ENCODE results near the gene KDM3B.

The KDM3B gene

GRCh38 chr5:138455232-138455930 is 102.9 kb downstream of the KDM3B start:
- no peak overlapping the region for H3K4me3 ChIP-seq (replicated peaks; ENCODE audit: low read depth, low read length)
- no peak for TF ChIP-seq CTCF (IDR thresholded peaks at IDR 0.05; ENCODE audit: low read length, missing control alignments)
- DNase-seq (ENCODE audit: low read depth), result no peak

GRCh38 chr5:138457531-138458275 is 105.2 kb downstream of the KDM3B start:
- no peak for DNase-seq (ENCODE audit: low read depth)
- TF ChIP-seq CTCF (IDR thresholded peaks at IDR 0.05; ENCODE audit: low read length, missing control alignments), result no peak

GRCh38 chr5:138458384-138458783 is 105.9 kb downstream of the KDM3B start:
- no peak overlapping the region for H3K4me3 ChIP-seq (replicated peaks; ENCODE audit: low read depth, low read length)
- no peak for TF ChIP-seq CTCF (IDR thresholded peaks at IDR 0.05; ENCODE audit: low read length, missing control alignments)
- peak; percentile 51 for DNase-seq (ENCODE audit: low read depth)

More at GRCh38 chr5:138457531-138458275, 105.2 kb downstream of the KDM3B start:
- no peak overlapping the region for H3K4me3 ChIP-seq (replicated peaks; ENCODE audit: low read depth, low read length)

GRCh38 chr5:138458856-138459255 is 106.4 kb downstream of the KDM3B start:
- no peak for TF ChIP-seq CTCF (IDR thresholded peaks at IDR 0.05; ENCODE audit: low read length, missing control alignments)
- no peak for DNase-seq (ENCODE audit: low read depth)
- H3K4me3 ChIP-seq (replicated peaks; ENCODE audit: low read depth, low read length), result no peak overlapping the region

GRCh38 chr5:138459311-138459933 is 106.9 kb downstream of the KDM3B start:
- H3K4me3 ChIP-seq (replicated peaks; ENCODE audit: low read depth, low read length), result no peak overlapping the region
- TF ChIP-seq CTCF (IDR thresholded peaks at IDR 0.05; ENCODE audit: low read length, missing control alignments), result no peak
- no peak for DNase-seq (ENCODE audit: low read depth)

GRCh38 chr5:138460032-138460693 is 107.7 kb downstream of the KDM3B start:
- no peak for TF ChIP-seq CTCF (IDR thresholded peaks at IDR 0.05; ENCODE audit: low read length, missing control alignments)
- no peak overlapping the region for H3K4me3 ChIP-seq (replicated peaks; ENCODE audit: low read depth, low read length)

More at GRCh38 chr5:138460032-138460693, 107.7 kb downstream of the KDM3B start:
- DNase-seq (ENCODE audit: low read depth), result no peak
